B cell (primary cell): ENCODE results near the gene PMP22. TPM values are rescaled to one million over a fixed set of nuclear protein-coding genes. Genes with fewer than 3 reads are reported as not detected.

Source experiments
- ATAC-seq: fragments of 200-7000 bp; cut with Tn5 transposase; one replicate; pipeline ENCODE4 v1.10.0; 2021; ENCODE audit warnings: low read depth, mild to moderate bottlenecking, moderate number of reproducible peaks, moderate library complexity
- CTCF ChIA-PET: fragments of 350-600 bp; sonication (Branson Sonifier 250); formaldehyde crosslinking; loops from one replicate; lab custom pipeline; 2021; ENCODE audit warnings: antibody characterized with exemption, inconsistent platforms; lab: Charles Lee
- POLR2A ChIA-PET: fragments of 350-600 bp; sonication (Branson Sonifier 250); formaldehyde crosslinking; loops from one replicate; lab custom pipeline; 2021; ENCODE audit warnings: antibody characterized with exemption; lab: Charles Lee
- DNase-seq: peaks from one replicate; pipeline ENCODE4 v3.0.0; 2013
- H2AFZ ChIP-seq: 2 replicates; pipeline ENCODE4 v1.6.1; 2012; ENCODE audit warnings: mild to moderate bottlenecking, low read depth, low read length; ENCODE audit not compliant: insufficient read depth, poor library complexity, severe bottlenecking
- H3K27ac ChIP-seq, 2 donors: 1 replicate in 1 of 2; 2 replicates in 1 of 2; pipeline ENCODE4 v1.5.1; 2012 to 2013; ENCODE audit warnings: low read length in 2 of 2, mild to moderate bottlenecking in 2 of 2, moderate library complexity in 1 of 2
- H3K27me3 ChIP-seq, 4 experiments: fragments of 200-600 bp in 1 of 4; sonication (generic) in 1 of 4; replicated peaks in 1 of 4; 1 replicate in 2 of 4; 2 replicates in 2 of 4; pipeline versions ENCODE4 v1.6.1 to v1.7.0; 2013 to 2016; ENCODE audit warnings: low read length in 3 of 4, mild to moderate bottlenecking in 2 of 4, mixed read lengths in 1 of 4, moderate library complexity in 1 of 4; ENCODE audit not compliant: insufficient read depth in 4 of 4, control insufficient read depth in 3 of 4; ENCODE audit errors: control extremely low read depth in 1 of 4
- H3K36me3 ChIP-seq, 2 experiments: replicated peaks in 1 of 2; 1 replicate in 1 of 2; 2 replicates in 1 of 2; pipeline versions ENCODE4 v1.6.1 to v1.7.1; 2013; ENCODE audit warnings: low read length in 1 of 2; ENCODE audit not compliant: insufficient read depth in 2 of 2, control insufficient read depth in 1 of 2; ENCODE audit errors: control extremely low read depth in 1 of 2, extremely low read depth in 1 of 2
- H3K4me1 ChIP-seq, 2 donors: fragments of 200-600 bp in 1 of 2; sonication (generic) in 1 of 2; 1 replicate in 1 of 2; 2 replicates in 1 of 2; pipeline versions ENCODE4 v1.5.1 to v1.6.1; 2013 to 2017; ENCODE audit warnings: low read length in 2 of 2; ENCODE audit not compliant: control insufficient read depth in 2 of 2, insufficient read depth in 2 of 2
- H3K4me2 ChIP-seq: replicated peaks from 2 replicates; pipeline ENCODE3; 2012; ENCODE audit warnings: mild to moderate bottlenecking, low read depth, low read length; ENCODE audit not compliant: poor library complexity, severe bottlenecking
- H3K4me3 ChIP-seq, 5 experiments: fragments of 200-600 bp in 1 of 5; sonication (generic) in 1 of 5; 1 replicate in 3 of 5; 2 replicates in 2 of 5; pipeline versions ENCODE4 v1.5.1 to v1.7.0; 2011 to 2016; ENCODE audit warnings: low read length in 4 of 5, mild to moderate bottlenecking in 4 of 5, low read depth in 2 of 5, control low read depth in 1 of 5, moderate library complexity in 1 of 5; ENCODE audit not compliant: insufficient read depth in 1 of 5; ENCODE audit errors: control extremely low read depth in 1 of 5, extremely low read depth in 1 of 5
- H3K79me2 ChIP-seq: fragments of 200-600 bp; sonication (generic); one replicate; pipeline ENCODE4 v1.6.0; 2016; ENCODE audit warnings: low read length; ENCODE audit not compliant: control insufficient read depth, insufficient read depth
- H3K9ac ChIP-seq: fragments of 200-600 bp; sonication (generic); 2 replicates; pipeline ENCODE4 v1.6.1; 2017; ENCODE audit warnings: mild to moderate bottlenecking, low read length, moderate library complexity
- H3K9me3 ChIP-seq, 3 donors: one replicate each; pipeline versions ENCODE4 v1.6.1 to v1.7.1; 2013; ENCODE audit warnings: low read length in 2 of 3; ENCODE audit not compliant: control insufficient read depth in 2 of 3, insufficient read depth in 1 of 3; ENCODE audit errors: control extremely low read depth in 1 of 3
- H4K20me1 ChIP-seq: 2 replicates; pipeline ENCODE4 v1.6.0; 2012; ENCODE audit warnings: mild to moderate bottlenecking, low read length; ENCODE audit not compliant: insufficient read depth, control insufficient read depth, poor library complexity, severe bottlenecking
- H3K27ac Mint-ChIP-seq: one replicate; pipeline ENCODE4 v1.8.0; 2021; ENCODE audit warnings: mixed read lengths
- H3K27me3 Mint-ChIP-seq: one replicate; pipeline ENCODE4 v1.8.0; 2021; ENCODE audit warnings: mixed read lengths
- H3K4me1 Mint-ChIP-seq: one replicate; pipeline ENCODE4 v1.8.0; 2021; ENCODE audit warnings: mixed read lengths
- H3K4me3 Mint-ChIP-seq: one replicate; pipeline ENCODE4 v1.8.0; 2021; ENCODE audit warnings: mixed read lengths
- H3K9me3 Mint-ChIP-seq: one replicate; pipeline ENCODE4 v1.8.0; 2022; ENCODE audit warnings: mixed read lengths; ENCODE audit not compliant: insufficient read depth
- EZH2 ChIP-seq: IDR thresholded peaks from 2 replicates; pipeline ENCODE4 v1.6.1; 2012; ENCODE audit warnings: borderline replicate concordance, low read depth, mild to moderate bottlenecking, moderate library complexity, low read length; ENCODE audit not compliant: insufficient read depth, poor library complexity, severe bottlenecking
- WGBS: methylation state at CpG from one replicate; pipeline ENCODE4 v1.1.5; 2013; ENCODE audit warnings: missing lambda C conversion rate; ENCODE audit not compliant: insufficient coverage; 5-methylcytosine and 5-hydroxymethylcytosine counted together
- intact Hi-C: fragments of 100-400 bp; cut with micrococcal nuclease; formaldehyde crosslinking; loops from one replicate; pipeline ENCODE4 v1.10.0; 2022
- polyA plus RNA-seq: library from polyadenylated mRNA; depleted of rRNA; stranded (reverse); fragments of >200 nt; gene quantifications from 2 replicates; pipeline ENCODE4 v1.2.3, GENCODE V29; 2012
- total RNA-seq, 2 donors: library from RNA; stranded (reverse); fragments of 120-200 nt in 1 of 2; gene quantifications; 1 replicate in 1 of 2; 2 replicates in 1 of 2; pipeline versions ENCODE4 v1.2.3 to v1.2.4, GENCODE V29; 2013 to 2022
- TF ChIP-seq, protein P1 (sequence below): fragments of 200-600 bp; IDR thresholded peaks from one replicate; pipeline ENCODE4 v1.8.0; 2022; ENCODE audit warnings: antibody characterized with exemption, mild to moderate bottlenecking

Gene PMP22
- total and polyA plus RNA-seq, 2 donors (not counting 1 experiment from before 2014, with no cell fraction given), result 0.71 TPM; not detected in 1

DNA sequence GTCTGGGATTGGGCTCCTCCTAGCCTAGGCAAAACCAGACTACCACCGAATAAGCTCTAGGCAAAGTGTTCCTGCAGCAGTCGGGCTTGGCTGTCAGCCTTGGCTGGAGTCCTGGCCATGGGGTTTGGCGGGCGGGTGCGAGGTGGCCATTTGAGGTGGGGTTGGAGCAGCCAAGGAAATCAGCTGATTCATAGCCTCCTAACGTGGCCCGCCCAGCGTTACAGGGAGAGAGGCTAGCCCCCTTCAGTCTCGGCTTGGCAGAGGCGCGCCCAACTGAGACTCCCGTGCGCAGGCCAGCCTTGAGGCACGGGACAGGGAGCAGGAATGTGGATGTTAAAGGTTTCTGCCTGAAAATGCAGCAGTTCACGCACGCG is 1.9 kb downstream of the PMP22 start:
- Mint-ChIP-seq H3K27me3 (peaks cover 61% of the 10 kb centered on the region), H3K27ac (no peak overlapping the region), H3K9me3 (no peaks in the 10 kb centered on the region), H3K4me1 (peaks cover 10% of the 10 kb centered on the region), H3K4me3 (no peak overlapping the region)
- Histone ChIP-seq H3K4me3 (no peak overlapping the region), H2AFZ (no peak overlapping the region), H3K36me3 (no peaks in the 10 kb centered on the region), H3K27ac (no peak overlapping the region), H3K79me2 (no peaks in the 10 kb centered on the region), H3K4me2 (no peak overlapping the region), H3K9ac (no peak overlapping the region), H3K9me3 (peaks cover 0 to 9% (median 0%) of the 10 kb centered on the region in 3 donors), H3K4me1 (peaks cover 10 to 12% of the 10 kb centered on the region in 2 donors), H4K20me1 (no peaks in the 10 kb centered on the region), H3K27me3 (peaks cover 0 to 45% (median 22%) of the 10 kb centered on the region in 4 experiments)
- DNase-seq (no peak), ATAC-seq (no peak)
- POLR2A ChIA-PET, result no interaction called here
- intact Hi-C loops, result no loop called here
- TF ChIP-seq EZH2, result no peak
- TF ChIP-seq, protein P1, sequence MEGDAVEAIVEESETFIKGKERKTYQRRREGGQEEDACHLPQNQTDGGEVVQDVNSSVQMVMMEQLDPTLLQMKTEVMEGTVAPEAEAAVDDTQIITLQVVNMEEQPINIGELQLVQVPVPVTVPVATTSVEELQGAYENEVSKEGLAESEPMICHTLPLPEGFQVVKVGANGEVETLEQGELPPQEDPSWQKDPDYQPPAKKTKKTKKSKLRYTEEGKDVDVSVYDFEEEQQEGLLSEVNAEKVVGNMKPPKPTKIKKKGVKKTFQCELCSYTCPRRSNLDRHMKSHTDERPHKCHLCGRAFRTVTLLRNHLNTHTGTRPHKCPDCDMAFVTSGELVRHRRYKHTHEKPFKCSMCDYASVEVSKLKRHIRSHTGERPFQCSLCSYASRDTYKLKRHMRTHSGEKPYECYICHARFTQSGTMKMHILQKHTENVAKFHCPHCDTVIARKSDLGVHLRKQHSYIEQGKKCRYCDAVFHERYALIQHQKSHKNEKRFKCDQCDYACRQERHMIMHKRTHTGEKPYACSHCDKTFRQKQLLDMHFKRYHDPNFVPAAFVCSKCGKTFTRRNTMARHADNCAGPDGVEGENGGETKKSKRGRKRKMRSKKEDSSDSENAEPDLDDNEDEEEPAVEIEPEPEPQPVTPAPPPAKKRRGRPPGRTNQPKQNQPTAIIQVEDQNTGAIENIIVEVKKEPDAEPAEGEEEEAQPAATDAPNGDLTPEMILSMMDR, result no peak
- CTCF ChIA-PET, result interaction anchor here (1.0 kb wide), 1 partner anchor 240 kb away, joined by 3 read pairs; no protein-coding TSS in a partner anchor
- 4% methylated on average over 9 of the region's 17 CpGs for WGBS

DNA sequence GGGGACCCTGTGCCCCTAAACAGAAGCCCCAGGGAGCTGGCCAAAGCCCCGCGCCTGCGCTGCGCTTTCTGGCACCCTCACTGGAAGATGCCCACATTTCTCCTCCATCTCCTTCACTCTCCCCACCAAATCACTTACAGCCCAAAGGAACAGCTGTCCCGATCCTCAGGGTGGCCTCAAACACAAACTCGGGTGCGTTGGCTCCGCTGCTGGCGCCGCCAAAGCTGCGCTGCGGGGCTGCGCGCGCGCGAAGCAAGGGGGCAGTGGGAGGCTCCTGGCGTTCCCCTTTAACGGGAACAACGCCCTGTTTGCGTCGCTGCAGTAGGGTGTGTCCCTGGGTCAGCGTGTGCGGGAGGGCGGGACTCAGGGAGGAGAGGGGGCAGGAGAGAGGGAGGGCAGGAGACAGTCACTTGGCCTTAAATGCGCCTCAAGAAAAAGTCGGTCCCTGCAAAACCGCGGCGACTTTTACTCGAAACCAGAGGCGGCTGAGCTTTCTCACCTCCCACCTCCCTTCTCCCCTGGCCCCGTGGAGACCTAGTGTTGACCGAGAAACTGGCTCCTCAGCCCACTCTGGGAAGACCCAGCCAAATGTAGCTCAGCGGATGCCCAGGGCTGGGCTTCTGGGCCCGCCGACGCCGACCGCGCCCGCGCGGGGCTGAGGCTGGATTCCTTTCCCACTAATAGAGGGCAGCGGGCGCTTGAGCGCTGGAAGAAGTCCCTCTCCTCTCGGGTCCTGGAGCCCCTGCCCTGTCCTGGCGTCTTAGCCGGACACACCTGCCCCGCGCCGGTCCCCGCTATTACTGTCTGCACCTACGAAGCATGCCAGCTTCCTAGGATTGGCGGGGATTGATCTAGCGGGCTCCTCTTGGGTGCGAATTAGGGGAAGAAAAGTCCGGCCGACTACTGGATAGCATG is 2.6 kb downstream of the PMP22 start:
- H3K4me1 ChIP-seq, result peaks cover 11 to 12% of the 10 kb centered on the region in 2 donors
- 10% methylated on average over 58 of the region's 60 CpGs for WGBS
- no peaks in the 10 kb centered on the region for H3K9me3 Mint-ChIP-seq
- no peak for TF ChIP-seq EZH2
- TF ChIP-seq, protein P1, result no peak
- no peaks in the 10 kb centered on the region for H3K36me3 ChIP-seq
- no peaks in the 10 kb centered on the region for H3K79me2 ChIP-seq
- no peak overlapping the region for H3K4me3 Mint-ChIP-seq
- H3K9me3 ChIP-seq, result peaks cover 0 to 9% (median 0%) of the 10 kb centered on the region in 3 donors
- ChIA-PET CTCF (interaction anchor here (1.0 to 1.3 kb wide), 2 partner anchors 9 to 240 kb away, joined by 3 read pairs; no protein-coding TSS in a partner anchor), POLR2A (no interaction called here)
- DNase-seq (no peak), ATAC-seq (no peak)
- no peak overlapping the region for H3K9ac ChIP-seq
- no peak overlapping the region for H3K27ac ChIP-seq
- H3K27me3 Mint-ChIP-seq, result peaks cover 60% of the 10 kb centered on the region
- no peak overlapping the region for H3K27ac Mint-ChIP-seq
- peaks cover 0 to 46% (median 20%) of the 10 kb centered on the region in 4 experiments for H3K27me3 ChIP-seq
- no peak overlapping the region for H2AFZ ChIP-seq
- H3K4me2 ChIP-seq, result no peak overlapping the region
- no peaks in the 10 kb centered on the region for H4K20me1 ChIP-seq
- peaks cover 10% of the 10 kb centered on the region for H3K4me1 Mint-ChIP-seq
- intact Hi-C loops, result no loop called here
- no peak overlapping the region for H3K4me3 ChIP-seq
